ENCODE measurements around the gene SORBS1.
"Not testable (repeated sequence)": the region's sequence is repeated elsewhere in the genome, so short reads cannot be mapped to it uniquely, and the experiment has no call there.

SORBS1 gene

DNA sequence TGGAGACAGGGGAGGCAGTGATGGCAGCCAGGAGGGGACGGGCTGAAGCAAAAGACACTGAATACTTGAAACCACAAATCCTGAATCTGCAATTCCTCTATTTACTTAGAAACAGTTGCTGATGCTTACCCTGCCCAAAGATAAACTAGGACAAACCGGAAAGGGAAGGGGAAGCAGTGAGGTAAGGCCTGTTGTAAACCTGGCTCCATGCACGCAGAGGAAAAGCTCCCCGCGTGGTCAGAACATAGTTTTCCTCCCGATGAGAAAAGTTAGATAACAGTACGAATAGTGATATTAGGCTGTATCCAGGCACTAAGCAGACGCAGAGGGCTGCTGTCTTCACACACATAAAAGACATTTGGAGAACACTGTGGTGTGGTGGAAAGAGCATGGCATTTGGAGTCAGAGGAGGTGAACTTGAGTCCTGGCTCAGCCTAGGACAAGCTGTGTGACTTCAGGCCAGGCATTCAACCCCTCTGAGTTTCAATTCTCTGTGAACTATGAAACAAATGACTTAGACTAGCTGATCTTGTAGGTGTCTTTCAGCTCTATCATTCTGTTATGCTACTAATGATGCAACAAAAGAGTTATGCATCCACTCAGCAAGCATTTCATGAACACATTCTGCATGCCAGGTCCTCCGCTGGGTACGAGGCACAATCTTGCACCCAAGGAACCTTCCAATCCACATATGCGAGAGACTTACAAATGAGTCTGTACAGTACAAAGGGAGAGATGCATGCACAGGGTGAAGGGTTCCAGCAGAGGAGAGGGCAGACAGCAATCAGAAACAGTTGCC, 80.9 kb downstream of the SORBS1 start:
- no peak for DNase-seq

DNA sequence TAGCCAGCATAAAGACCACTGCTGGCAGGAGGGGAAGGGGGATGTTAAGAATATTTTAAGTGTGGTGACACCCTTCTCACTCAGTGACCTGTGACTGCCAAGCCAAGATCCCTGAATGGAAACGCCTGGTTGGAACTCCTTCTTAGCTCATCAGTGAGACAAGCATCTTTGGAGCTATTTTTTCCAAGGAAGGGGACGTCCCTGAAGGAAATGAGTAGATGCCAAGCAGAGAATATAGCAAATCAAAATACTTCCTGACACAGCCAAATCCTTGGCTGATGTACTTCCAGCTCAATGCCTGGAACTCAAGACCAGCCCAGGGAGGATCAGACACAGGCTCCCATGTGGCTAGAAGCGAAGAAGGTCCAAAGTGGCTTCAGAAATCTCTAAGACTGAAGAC, 82.2 kb downstream of the SORBS1 start:
- no peak for DNase-seq

DNA sequence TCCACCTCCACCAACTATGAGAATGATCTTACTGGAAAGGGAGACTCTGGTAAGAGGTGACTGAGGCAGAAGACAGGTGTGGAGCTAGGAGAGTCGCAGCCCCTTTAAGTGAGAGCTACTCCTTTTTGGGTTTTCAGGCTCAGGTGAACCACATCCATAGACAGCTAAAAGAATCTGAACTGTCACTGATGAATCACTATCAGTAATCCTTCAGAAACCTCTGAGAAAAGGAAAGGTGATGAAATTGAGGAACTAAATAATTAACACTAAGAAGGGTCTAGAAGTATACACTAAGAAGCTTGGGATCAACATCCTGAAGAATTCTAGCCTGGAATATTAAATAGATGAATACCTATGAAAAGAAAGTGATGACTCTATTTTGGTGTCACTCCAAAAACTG, 83.0 kb downstream of the SORBS1 start:
- DNase-seq = no peak

DNA sequence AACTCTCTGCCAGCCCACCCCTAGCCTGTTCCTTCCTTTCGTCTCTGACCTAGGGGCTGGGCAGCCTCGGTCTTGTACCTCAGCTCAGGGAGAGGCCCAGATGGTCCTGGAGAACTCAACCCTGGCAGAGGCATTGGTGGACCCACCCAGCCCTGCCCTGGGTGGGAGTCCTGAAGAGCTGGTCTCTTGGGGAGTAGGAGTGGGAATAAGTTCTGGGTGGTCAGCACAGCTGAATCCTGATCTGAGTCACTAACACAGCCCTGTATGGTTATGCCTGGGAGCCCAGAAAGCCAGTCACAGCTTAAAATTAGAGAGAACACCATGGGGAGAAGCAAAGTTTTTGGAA, 84.0 kb downstream of the SORBS1 start:
- DNase-seq = no peak

DNA sequence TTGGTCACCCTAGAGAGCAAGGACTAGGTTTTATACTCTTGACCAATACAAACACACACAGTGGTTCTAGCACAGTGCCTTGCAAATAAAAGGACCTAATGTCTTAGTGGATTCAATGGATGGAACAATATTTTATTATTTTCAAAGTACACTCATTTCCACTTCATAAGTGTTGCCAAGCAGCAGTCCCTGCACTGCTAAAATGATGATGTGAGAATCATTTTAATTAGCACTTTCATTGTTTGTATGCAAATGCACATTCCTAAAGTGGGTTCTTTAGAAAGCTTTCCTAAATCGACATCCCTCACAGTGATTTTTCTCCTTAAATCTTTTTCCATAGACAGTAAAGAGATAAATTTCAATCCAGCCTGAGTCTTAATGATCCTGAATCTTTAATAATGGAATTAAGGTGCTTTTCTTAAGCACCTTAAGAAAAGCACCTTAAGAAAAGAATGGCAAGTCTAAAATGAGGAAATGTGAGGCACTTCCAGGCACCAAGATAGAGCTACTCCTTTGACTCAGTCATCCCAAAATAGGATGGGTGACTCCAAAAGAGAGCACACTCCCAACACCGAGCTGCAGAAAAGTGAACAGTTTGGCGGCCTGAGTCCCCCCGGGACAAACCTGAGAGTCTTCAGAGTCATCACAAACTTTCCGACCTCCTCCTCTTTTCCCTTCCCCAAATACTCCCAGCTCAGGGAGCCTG, 84.5 kb downstream of the SORBS1 start:
- no peak for DNase-seq

DNA sequence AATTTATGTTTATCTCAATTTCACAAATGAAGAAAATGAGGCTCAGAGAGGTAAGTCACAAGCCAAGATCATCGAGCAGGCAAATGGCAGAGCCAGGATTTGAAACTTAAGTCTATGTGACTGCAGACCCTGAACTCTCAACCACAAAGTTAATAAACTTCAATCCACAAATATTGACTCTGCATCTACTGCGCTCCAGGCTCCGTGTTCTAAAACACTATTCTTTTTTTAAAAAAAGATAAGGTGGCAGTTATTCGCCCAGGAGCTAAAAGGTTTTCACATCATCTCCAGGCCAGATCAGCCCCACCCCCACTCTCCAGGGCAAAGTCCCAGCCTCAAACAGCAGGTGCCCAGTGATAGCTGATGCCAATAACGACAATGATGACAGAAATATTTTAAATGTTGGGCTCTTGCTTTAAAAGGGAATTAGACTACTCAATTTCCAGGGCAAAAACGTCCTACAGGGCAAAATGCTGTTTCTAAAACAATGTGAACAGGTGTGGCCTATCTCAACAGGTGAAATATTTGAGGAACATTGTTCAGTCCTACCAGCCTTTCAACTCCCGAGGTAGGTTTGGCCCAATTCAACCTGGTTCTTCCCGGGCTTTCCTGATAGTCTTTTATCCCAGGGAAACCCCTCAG, 85.2 kb downstream of the SORBS1 start:
- DNase-seq = no peak

DNA sequence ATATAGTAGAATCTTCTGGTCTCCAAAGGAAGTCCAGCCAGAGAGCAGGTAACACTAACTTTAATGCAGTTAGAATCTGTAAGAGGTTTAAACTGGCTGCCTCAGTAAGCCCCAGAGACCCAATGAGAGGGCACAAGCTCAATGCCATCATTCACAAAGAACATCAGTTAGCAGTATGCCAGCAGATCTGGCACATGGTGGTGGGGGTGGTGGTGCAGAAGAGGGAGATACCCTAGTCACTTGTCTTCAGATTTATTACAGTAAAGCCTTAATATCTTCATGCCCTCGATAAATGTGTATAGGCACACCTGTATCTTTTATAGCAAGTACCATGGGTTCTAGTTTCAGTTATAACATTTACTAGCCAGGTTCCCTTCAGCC, 86.2 kb downstream of the SORBS1 start:
- DNase-seq = no peak

DNA sequence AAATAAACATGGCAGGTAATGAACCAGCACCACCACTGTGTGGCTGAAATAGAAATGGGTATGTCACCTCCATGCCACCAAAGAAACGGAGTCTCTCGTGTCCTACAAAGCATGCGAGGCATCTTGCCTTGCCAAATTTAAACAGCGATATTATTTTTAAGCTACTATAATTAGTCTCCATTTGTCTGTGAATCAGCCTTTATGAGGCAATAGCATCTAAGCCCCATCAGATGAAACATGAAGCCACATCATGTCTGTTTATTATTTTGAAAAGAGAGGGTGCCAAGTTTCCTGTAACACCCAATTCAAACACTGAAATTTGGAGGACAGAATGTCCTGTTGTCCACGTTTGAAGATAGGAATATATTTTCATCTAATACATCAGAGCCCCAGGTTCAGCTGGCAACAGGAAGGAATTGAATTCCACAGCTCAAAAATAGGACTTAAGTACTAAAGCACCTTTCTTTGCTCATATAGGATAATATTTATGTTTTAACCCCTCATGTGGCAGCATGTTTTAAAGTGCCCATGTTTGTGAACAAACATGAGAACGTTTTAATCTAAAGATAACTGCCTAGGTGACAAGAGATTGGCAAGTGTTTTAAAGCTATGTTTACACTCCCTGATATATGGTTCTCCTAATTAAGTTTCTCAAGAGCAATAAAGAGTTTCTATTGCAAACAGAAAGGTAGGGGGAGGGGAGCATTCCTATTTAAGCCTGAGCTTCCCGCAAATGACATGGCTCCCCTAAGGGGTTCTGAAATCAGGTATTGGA, 86.8 kb downstream of the SORBS1 start:
- DNase-seq = no peak

DNA sequence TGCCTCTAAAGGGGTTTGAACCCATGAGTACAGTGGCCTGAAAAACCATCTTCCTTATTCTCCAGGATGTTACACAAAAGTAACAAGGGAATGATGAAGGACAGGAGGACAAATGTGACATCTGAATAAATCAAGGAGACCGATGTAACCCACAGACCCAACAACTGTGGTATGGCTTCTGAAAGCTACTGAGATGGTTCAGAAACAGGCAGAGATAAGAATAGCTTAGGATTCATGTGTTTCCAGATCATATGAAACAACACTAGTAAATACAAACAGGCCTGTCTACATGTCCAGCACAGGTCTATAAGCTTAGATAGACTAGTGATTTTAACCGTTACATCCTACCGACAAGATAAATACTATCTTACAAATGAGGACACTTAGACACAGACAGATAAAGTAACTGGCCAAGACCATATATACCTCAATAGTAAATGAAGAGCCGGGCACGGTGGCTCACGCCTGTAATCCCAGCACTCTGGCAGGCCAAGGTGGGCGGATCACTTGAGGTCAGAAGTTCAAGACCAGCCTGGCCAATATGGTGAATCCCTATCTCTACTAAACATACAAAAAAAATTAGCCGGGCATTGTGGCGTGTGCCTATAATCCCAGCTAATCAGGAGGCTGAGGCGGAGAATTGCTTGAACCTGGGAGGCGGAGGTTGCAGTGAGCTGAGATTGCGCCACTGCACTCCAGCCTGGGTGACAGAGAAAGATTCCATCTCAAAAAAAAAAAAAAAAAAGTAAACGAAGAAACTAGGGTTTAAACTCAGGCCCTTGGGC, 88.7 kb downstream of the SORBS1 start:
- DNase-seq = no peak

DNA sequence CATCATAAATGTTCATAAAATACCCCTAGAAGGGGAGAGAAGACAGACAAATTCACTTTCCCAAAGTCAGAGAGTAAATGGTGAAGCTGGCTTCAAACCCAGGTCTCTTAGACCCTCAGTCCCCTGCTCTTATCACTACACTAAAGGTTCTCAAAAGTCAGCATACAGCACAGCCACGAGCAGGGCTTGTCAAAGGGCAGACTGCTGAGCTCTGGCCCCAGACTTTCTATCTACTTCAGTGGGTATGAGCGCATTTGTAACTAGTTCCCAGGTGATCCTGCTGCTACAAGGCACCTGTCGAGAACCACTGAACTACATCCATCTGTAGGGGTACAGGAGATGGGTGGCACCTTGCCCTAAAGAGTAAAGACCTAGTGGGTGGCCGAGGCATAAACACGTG, 91.5 kb downstream of the SORBS1 start:
- DNase-seq = no peak

DNA sequence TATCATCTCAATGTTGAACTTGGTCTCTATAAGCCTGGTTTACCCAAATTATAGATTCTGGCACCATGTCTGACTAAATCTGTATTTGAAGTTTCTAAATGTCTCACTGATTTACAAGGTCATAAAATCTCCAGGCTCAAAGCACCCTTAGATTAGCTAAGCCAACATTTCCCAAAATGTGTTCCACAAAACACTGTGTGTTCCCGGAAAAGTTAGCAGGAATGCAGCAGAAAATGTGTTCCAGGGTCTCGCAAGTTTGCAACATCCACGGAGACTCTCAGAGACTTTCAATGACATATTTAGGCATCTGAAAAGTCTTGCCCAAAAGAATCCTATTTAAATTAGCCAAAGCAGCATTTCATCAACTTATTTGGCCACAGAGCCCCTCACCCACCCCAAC, 91.9 kb downstream of the SORBS1 start:
- DNase-seq = no peak

DNA sequence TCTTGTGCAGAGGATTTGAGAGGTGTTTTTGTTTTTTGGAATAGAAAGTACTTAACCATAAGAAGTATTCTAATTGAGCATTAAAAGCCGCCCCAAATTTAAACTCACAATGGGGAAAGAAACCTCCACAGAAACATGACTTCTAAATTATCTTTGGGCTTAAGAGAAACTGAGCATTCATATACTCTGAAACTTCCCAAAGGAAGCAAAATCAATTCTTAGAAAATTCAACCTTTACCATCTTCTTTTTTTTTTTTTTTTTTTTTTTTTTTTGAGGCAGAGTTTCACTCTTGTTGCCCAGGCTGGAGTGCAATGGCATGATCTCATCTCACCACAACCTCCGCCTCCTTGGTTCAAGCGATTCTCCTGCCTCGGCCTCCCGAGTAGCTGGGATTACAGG, 93.5 kb downstream of the SORBS1 start:
- DNase-seq = not testable (repeated sequence)

DNA sequence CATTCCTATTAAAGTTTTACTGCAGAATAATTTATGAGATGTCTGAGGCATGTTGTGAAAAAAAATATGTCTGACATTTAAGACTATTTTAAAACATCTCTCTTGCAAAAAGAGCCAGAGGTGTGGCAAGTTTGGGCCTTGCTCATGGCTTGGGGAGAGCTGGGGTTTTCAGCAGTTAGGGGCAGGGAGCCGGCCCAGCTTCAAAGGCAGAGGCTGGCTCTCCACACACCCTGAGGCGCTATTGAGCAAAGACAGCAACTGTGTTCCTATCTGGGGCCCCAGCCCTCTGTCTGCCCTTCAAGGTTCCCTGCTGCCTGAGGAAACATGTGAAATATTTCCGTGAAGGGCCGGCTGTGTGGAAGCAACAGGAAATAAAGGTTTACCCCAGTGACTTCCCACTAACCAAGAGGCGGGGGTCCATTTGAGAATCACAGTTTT, 94.0 kb downstream of the SORBS1 start:
- no peak for DNase-seq

DNA sequence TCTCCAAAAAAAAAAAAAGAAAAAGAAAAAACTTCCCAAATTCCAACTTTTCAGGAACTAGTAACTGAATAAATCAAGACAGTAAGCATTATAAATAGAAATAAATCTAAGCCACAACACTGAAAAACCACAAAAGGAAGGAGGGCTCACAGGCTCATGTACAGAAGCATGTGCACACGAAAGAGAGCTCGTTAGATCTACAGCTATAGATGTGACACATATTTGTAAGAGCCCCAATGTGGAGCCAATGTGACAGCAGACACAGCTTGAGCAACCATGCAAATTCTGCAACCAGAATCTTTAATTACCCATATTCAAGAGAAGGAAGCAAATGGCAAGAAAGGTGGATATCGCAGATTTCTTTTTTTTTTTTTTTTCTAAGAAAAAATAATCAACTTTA, 94.7 kb downstream of the SORBS1 start:
- no peak for DNase-seq

DNA sequence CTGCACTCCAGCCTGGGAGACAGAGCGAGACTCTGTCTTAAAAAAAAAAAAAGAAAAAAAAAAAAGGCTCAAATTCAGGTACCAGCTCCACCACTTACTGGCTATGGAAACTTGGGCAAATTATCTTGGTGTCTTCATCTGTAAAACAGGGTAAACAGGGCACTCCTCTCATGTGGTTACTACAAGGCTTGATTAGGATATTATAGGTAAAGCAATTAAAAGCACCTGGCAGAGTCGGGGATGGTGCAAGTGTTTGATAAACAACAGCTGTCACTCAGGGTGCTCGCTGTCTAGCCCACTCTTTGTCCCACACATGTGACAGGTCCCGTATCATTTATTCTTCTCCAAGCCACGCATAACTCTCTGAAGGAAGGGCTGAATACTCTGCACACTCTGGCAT, 96.9 kb downstream of the SORBS1 start:
- DNase-seq = no peak

DNA sequence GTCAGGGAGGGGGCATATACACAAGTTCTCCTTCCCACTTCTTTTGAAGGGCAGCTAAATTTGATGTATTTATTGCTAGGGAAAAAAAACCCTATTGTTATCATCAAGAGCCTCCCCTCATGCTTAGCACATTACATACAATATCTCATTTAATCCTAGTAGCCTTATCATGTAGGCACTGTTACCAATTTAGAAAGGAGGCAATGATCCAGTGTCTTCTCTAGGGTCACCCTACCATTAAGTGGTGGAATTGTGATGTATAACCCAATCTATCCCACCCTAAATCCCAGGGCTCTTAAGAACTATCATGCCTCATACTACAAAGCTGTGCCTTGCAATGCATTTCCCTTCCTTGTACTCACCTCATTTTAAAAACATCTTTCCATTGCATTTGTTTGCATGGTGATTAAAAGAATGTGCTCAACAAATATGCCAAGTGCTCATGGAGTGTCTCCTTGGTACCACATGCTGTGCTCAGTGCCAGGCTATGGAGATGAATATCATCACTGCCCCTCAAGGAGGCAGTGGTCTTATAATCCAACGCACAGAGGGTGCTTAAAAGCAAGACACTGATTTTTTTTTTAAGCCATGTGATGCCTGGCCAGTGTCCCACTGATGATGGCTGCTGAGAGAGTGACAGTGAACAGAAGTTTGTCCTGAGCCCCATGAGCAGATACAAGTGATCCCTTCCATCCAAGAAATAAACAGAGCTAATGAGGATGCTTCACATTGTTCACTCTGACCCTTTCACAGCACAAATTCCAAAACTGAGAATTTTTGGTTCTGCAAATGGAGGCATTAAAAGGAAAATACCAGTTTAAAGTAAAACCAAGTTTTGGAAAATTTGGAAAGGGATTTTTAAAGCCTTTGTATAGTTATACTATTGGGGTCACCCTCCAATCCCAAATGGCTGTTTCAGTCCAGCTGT, 98.2 kb downstream of the SORBS1 start:
- no peak for DNase-seq

DNA sequence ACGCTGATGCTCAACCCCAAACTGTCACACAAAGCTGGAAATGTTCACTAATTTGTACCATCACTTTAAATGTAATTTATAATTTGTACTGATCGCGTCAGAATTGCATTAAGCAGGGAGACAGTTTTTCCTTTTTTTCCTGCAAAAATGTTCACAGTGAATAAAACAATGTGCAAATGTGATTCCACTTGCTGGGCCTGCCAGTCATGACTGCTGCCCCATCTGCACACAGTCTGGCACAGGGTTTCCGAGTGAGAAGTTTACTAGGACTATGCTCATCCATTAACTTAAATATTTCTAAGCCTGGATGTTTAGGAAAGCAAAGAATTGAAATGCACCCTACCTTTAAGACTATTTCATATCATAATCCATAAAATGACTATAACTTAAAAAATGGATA, 99.6 kb downstream of the SORBS1 start:
- no peak for DNase-seq

DNA sequence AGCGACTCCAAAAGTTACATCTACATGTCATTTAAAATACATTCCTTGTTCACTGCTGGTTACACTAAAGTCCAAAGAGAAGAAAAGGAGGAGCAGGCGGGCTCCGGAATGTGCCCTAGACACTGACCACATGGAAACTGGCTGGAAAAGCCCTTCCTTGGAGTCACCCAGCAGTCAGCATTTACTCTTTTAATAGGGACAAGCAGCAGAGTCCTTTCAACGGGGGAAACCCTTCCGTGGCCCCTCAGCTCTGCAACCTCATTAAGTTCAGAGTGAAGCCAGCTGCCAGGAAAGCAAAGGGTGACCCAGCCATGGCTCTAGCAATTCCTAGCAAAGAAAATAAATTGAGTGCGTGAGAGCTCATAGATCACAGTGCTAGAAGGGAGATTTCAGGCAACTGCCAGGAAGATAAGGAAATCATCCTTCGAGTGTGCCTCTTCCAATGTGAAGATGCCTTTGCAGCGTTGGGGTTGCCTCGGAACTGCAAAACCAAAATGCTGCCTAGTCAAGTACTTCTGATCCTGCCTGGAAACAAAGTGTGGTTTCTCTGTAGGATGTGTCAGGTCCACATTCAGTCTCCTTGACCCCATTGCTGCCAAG, 101.6 kb downstream of the SORBS1 start:
- no peak for DNase-seq

DNA sequence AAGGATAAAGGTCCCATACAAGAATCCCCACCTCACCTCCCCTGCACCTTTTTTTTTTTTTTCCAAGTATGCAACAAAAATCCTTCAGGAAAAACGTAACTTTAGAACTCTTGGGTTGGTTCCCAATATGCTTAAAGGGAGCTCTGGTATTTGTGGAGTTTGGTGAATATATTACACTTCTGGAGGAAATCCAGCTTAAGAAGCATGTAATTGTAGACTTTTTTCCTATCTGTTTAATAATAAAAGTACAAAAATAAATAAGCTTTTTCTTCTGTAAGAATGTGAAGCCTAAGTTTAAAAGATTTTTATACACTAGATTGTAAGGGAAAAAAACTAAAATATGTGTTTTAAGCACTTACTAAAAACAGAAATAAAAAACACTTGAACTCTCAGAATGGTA, 102.3 kb downstream of the SORBS1 start:
- DNase-seq = no peak

DNA sequence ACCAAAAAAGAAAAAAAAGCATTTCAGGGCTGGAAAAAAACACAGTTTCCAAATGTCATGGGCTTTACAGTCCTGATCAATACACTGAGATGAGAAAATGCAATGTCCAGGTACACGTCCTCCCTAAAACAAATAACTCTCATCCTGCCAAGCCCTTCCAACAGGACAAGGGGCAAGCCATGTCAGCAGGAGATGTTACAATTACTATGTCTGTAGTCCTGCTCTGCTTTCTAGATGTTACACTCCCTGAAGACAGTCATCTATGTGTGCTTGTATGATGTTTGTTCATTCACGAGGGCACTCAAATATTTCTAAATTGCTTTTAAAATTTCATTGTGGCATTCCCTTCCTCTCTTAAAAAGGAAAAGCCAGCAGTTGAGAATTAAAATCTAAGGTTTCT, 103.2 kb downstream of the SORBS1 start:
- no peak for DNase-seq

DNA sequence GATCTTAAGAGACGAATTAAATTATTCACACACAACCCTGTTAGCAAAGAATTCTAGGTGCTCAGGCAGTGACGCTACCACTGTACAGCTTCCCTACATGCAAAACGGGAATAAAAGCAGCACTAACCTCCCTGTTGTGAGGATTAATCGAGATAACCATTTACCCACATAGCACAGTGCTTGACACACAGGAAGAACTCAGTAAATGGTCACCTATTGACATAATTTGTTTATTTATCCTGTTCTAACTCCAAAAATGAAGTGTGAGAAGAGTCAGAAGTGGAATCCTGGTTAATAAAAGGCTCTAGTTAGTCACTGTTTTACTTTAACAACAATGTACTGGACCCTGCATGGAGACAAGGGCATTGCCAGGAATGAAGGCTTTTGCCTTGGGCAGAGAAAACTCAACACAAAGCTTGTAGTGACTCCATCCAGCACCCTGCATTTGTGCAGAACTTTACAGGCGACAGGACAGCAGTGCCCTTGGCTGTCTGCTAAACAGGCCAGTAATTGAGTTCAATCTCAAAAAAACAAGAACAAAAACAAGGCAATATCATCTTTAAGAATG, 103.8 kb downstream of the SORBS1 start:
- no peak for DNase-seq

Data from CD4-positive, alpha-beta T cell treated with Interferon alpha-2 for 1 hour (primary cell).